ENCODE results near the gene KPNA4. TPM values are rescaled to one million over a fixed set of nuclear protein-coding genes. Genes with fewer than 3 reads are reported as not detected.

Gene KPNA4
- total RNA-seq, 1 experiment from 2014 or later, result 29.4 TPM

GRCh38 chr3:160498202-160498601 lies 67.2 kb downstream of the KPNA4 start:
- no peak for DNase-seq (ENCODE audit: low read depth)

- no peak for DNase-seq (ENCODE audit: low read depth)
Observed at GRCh38 chr3:160490166-160490565, 75.2 kb downstream of the KPNA4 start.

- peak; percentile 48 for DNase-seq (ENCODE audit: low read depth)
Observed at GRCh38 chr3:160486459-160486869, 78.9 kb downstream of the KPNA4 start.

GRCh38 chr3:160482796-160483195 lies 82.6 kb downstream of the KPNA4 start:
- no peak for DNase-seq (ENCODE audit: low read depth)

GRCh38 chr3:160481856-160482255 lies 83.5 kb downstream of the KPNA4 start:
- no peak for DNase-seq (ENCODE audit: low read depth)

GRCh38 chr3:160480931-160481330 lies 84.4 kb downstream of the KPNA4 start:
- DNase-seq (ENCODE audit: low read depth), result no peak

- no peak for DNase-seq (ENCODE audit: low read depth)
Observed at GRCh38 chr3:160479376-160479775, 86.0 kb downstream of the KPNA4 start.

GRCh38 chr3:160478338-160478737 lies 87.0 kb downstream of the KPNA4 start:
- peak; percentile 41 for DNase-seq (ENCODE audit: low read depth)

- no peak for DNase-seq (ENCODE audit: low read depth)
Observed at GRCh38 chr3:160477750-160478149, 87.6 kb downstream of the KPNA4 start.

- no peak for DNase-seq (ENCODE audit: low read depth)
Observed at GRCh38 chr3:160475884-160476283, 89.5 kb downstream of the KPNA4 start.

- no peak for DNase-seq (ENCODE audit: low read depth)
Observed at GRCh38 chr3:160475153-160475552, 90.2 kb downstream of the KPNA4 start.

- no peak for DNase-seq (ENCODE audit: low read depth)
Observed at GRCh38 chr3:160474416-160474838, 90.9 kb downstream of the KPNA4 start.

GRCh38 chr3:160473978-160474377 lies 91.4 kb downstream of the KPNA4 start:
- peak; percentile 85 for DNase-seq (ENCODE audit: low read depth)

- DNase-seq (ENCODE audit: low read depth), result peak; percentile 96
Observed at GRCh38 chr3:160473221-160473620, 92.2 kb downstream of the KPNA4 start.

GRCh38 chr3:160472344-160472743 lies 93.0 kb downstream of the KPNA4 start:
- no peak for DNase-seq (ENCODE audit: low read depth)

GRCh38 chr3:160471892-160472291 lies 93.5 kb downstream of the KPNA4 start:
- no peak for DNase-seq (ENCODE audit: low read depth)

GRCh38 chr3:160470181-160470580 lies 95.2 kb downstream of the KPNA4 start:
- DNase-seq (ENCODE audit: low read depth), result no peak

- no peak for DNase-seq (ENCODE audit: low read depth)
Observed at GRCh38 chr3:160464971-160465370, 100.4 kb downstream of the KPNA4 start.

GRCh38 chr3:160464321-160464720 lies 101.0 kb downstream of the KPNA4 start:
- no peak for DNase-seq (ENCODE audit: low read depth)

GRCh38 chr3:160460033-160460432 lies 105.3 kb downstream of the KPNA4 start:
- DNase-seq (ENCODE audit: low read depth), result no peak

- no peak for DNase-seq (ENCODE audit: low read depth)
Observed at GRCh38 chr3:160459450-160459970, 105.9 kb downstream of the KPNA4 start.

- no peak for DNase-seq (ENCODE audit: low read depth)
Observed at GRCh38 chr3:160458151-160458550, 107.2 kb downstream of the KPNA4 start.

- DNase-seq (ENCODE audit: low read depth), result no peak
Observed at GRCh38 chr3:160455846-160456245, 109.5 kb downstream of the KPNA4 start.

GRCh38 chr3:160454995-160455394 lies 110.4 kb downstream of the KPNA4 start:
- no peak for DNase-seq (ENCODE audit: low read depth)

Data from LHCN-M2 (cell line).